K562 (cell line): ENCODE results near the gene VIPR2. TPM values are rescaled to one million over a fixed set of nuclear protein-coding genes. Genes with fewer than 3 reads are reported as not detected.

Source experiments
- ATAC-seq: fragments of 200-7000 bp; cut with Tn5 transposase; 3 replicates; pipeline ENCODE4 v1.9.1; 2020; ENCODE audit warnings: moderate library complexity
- BruUV-seq: library from RNA; stranded (reverse); fragments of 400-500 nt; replicated peaks from 2 replicates; lab custom pipeline; 2021; lab: Mats Ljungman, UMichigan
- CTCF ChIA-PET: fragments of 300-600 bp; formaldehyde crosslinking; extraction: SDS; loops from one replicate; lab custom pipeline; 2021; ENCODE audit warnings: low intra/inter-chr PET ratio; lab: Yijun Ruan, JAX
- POLR2A ChIA-PET: fragments of 300-600, 350-650 bp; sonication (Branson Sonifier 250); formaldehyde crosslinking; extraction: SDS; loops from one replicate; lab custom pipeline; 2021; ENCODE audit warnings: antibody characterized with exemption, inconsistent platforms; lab: Yijun Ruan, JAX
- DNase-seq, 4 experiments: peaks; one replicate each; pipeline versions ENCODE4 v3.0.0 to v3.0.0-alpha.2; 2011 to 2018; ENCODE audit warnings: low spot score in 3 of 4, mixed read lengths in 3 of 4; ENCODE audit errors: extremely low read depth in 1 of 4
- FAIRE-seq: peaks from 2 replicates; lab custom pipeline; 2011; peaks lifted over from hg19 to GRCh38; lab: Jason Lieb, UNC
- H2AFZ ChIP-seq: 2 replicates; pipeline ENCODE4 v1.6.0; 2011; ENCODE audit warnings: low read depth, low read length, control low read depth, inconsistent platforms
- H3K27ac ChIP-seq: fragments of 200-600 bp; 3 replicates; pipeline ENCODE4 v1.8.0; 2011; ENCODE audit warnings: low read depth, mild to moderate bottlenecking, control low read depth, inconsistent platforms, low read length, moderate library complexity, mixed read lengths; ENCODE audit errors: extremely low read depth
- H3K27me3 ChIP-seq, 2 experiments: fragments of 300-600 bp in 1 of 2; 2 replicates in 1 of 2; 3 replicates in 1 of 2; pipeline versions ENCODE4 v1.6.0 to v1.8.0; 2011; ENCODE audit warnings: inconsistent platforms in 2 of 2, low read length in 2 of 2, mild to moderate bottlenecking in 1 of 2, mixed read lengths in 1 of 2, moderate library complexity in 1 of 2; ENCODE audit not compliant: control insufficient read depth in 2 of 2, insufficient read depth in 2 of 2
- H3K36me3 ChIP-seq: fragments of 300-600 bp; 3 replicates; pipeline ENCODE4 v1.8.0; 2011; ENCODE audit warnings: mild to moderate bottlenecking, low read length, inconsistent platforms; ENCODE audit not compliant: control insufficient read depth, insufficient read depth
- H3K4me1 ChIP-seq, 2 experiments: fragments of 200-600 bp in 1 of 2; replicated peaks in 1 of 2; 2 replicates in 1 of 2; 3 replicates in 1 of 2; pipeline versions ENCODE4 v1.5.1 to v1.8.0; 2011; ENCODE audit warnings: inconsistent platforms in 2 of 2, low read length in 2 of 2, mild to moderate bottlenecking in 1 of 2, mixed read lengths in 1 of 2, moderate library complexity in 1 of 2; ENCODE audit not compliant: control insufficient read depth in 2 of 2, insufficient read depth in 2 of 2
- H3K4me2 ChIP-seq: 2 replicates; pipeline ENCODE4 v1.6.1; 2011; ENCODE audit warnings: low read length, control low read depth, inconsistent platforms, mixed read lengths; ENCODE audit not compliant: insufficient read depth
- H3K4me3 ChIP-seq: fragments of 200-600 bp; sonication (generic), shearing (Covaris generic); 2 replicates; pipeline ENCODE4 v1.5.1; 2016; ENCODE audit warnings: control low read depth, inconsistent platforms
- H3K79me2 ChIP-seq: fragments of 200-600 bp; 3 replicates; pipeline ENCODE4 v1.8.0; 2011; ENCODE audit warnings: low read length, inconsistent platforms; ENCODE audit not compliant: control insufficient read depth, insufficient read depth
- H3K9ac ChIP-seq, 2 experiments: 2 replicates each; pipeline versions ENCODE4 v1.6.0 to v1.6.1; 2011; ENCODE audit warnings: low read depth in 2 of 2, low read length in 2 of 2, control low read depth in 1 of 2, inconsistent platforms in 1 of 2, mild to moderate bottlenecking in 1 of 2, mixed read lengths in 1 of 2; ENCODE audit not compliant: insufficient read depth in 1 of 2
- H3K9me1 ChIP-seq: one replicate; pipeline ENCODE4 v1.6.0; 2011; ENCODE audit warnings: inconsistent platforms, mild to moderate bottlenecking, low read length, moderate library complexity; ENCODE audit not compliant: control insufficient read depth, insufficient read depth
- H3K9me3 ChIP-seq: replicated peaks from 2 replicates; pipeline ENCODE4 v1.5.1; 2011; ENCODE audit warnings: low read depth, low read length, inconsistent platforms; ENCODE audit not compliant: control insufficient read depth, insufficient read depth
- H4K20me1 ChIP-seq: replicated peaks from 2 replicates; pipeline ENCODE4 v1.6.1; 2011; ENCODE audit warnings: low read length, inconsistent platforms, mixed read lengths; ENCODE audit not compliant: control insufficient read depth, insufficient read depth
- HEY1 ChIP-seq: fragments of 250-450 bp; sonication (Bioruptor Pico); IDR thresholded peaks from 2 replicates; pipeline ENCODE4 v1.5.0; 2020; ENCODE audit warnings: mild to moderate bottlenecking, moderate library complexity, borderline replicate concordance
- NFRKB ChIP-seq: fragments of 450-650 bp; IDR thresholded peaks from 2 replicates; pipeline ENCODE4 v1.6.1; 2016; ENCODE audit warnings: low read depth
- PCBP1 ChIP-seq: fragments of 200-400 bp; formaldehyde crosslinking; IDR thresholded peaks from 2 replicates; pipeline ENCODE4 v1.6.1; 2018; ENCODE audit warnings: mild to moderate bottlenecking, low read depth, low read length; ENCODE audit not compliant: poor library complexity, severe bottlenecking
- WGBS: fragments of 100-300 bp; shearing (Covaris generic); methylation state at CpG from one replicate; pipeline ENCODE4 v1.1.6; 2016; ENCODE audit warnings: low coverage, mixed read lengths; ENCODE audit not compliant: insufficient coverage; ENCODE audit errors: missing lambda C conversion rate; 5-methylcytosine and 5-hydroxymethylcytosine counted together
- in situ Hi-C: fragments of 300-500 bp; cut with MboI; formaldehyde crosslinking; loops from 4 replicates; pipeline ENCODE4 v1.15.0; 2018; ENCODE audit warnings: inconsistent platforms, mixed read lengths
- intact Hi-C: fragments of 100-400 bp; cut with micrococcal nuclease; formaldehyde crosslinking; loops from 2 replicates; pipeline ENCODE4 v1.14.2; 2022
- polyA plus RNA-seq, 8 experiments: library from polyadenylated mRNA; depleted of rRNA in 4 of 8; stranded (reverse) in 5 of 8; unstranded in 3 of 8; fragments of >200 nt; fragmentation: Nextera tagmentation in 2 of 8; fragmentation: Illumina TruSeq in 1 of 8; extraction: Ambion mirVana in 2 of 8; extraction: Trizol in 1 of 8; gene quantifications; 2 replicates each; pipeline versions ENCODE4 v1.2.1 to v1.2.3, GENCODE V29; 2011 to 2014; ENCODE audit warnings: inconsistent platforms in 1 of 8, missing spikeins in 1 of 8
- total RNA-seq, 7 experiments: library from RNA; depleted of rRNA in 6 of 7; stranded (reverse); fragments of >200 nt in 6 of 7; fragmentation: Illumina TruSeq in 2 of 7; extraction: Trizol in 2 of 7; gene quantifications; 2 replicates each; pipeline versions ENCODE4 v1.2.1 to v1.2.3, GENCODE V29; 2011 to 2021; ENCODE audit warnings: low replicate concordance in 1 of 7
- TF ChIP-seq, protein P1 (sequence below): fragments of 450-650 bp; IDR thresholded peaks from 2 replicates; pipeline ENCODE4 v1.7.0; 2016; ENCODE audit warnings: borderline replicate concordance

Gene VIPR2
- total and polyA plus RNA-seq, 9 of the 15 experiments (the other 6 are each of a cell fraction or from before 2014, with no cell fraction given), result 0.04 TPM; not detected in 8

DNA sequence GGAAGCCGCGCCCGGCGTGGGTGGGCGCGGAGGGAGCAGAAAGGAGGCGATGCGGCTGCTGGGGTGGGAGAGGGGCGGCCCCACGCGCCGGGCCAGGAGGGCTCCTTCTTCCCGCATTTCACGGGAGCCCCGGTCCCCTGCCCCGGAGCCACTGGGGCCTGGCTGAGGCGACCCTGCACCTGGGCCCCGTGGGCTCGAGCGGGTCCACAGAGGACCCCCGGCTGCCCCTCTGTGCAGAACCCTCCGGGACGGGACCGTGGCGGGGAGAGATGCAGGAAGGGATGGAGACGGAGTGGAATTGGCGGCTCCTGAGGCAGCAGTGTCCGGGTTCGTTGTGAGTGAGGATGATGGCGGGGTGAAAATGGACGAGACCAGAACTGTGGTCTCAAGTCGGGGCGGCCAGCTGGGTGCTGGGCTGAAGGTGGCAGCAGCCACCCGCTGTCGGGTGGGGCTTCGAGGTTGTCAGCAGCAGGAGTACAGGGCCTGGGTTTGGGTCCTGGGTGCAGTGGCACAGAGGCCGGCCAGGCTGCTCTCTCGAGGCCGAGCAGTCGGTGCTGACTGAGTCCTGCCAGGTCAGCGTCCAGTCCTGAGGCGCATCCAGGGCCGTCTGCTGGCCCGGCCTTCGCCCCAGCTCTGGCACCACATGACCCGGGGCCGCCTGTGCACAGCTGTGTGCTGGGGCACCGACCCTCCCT is 80.4 kb downstream of the VIPR2 start:
- FAIRE-seq (no peak), ATAC-seq (peak; percentile 11; the same call in 2 of the 3 replicates), DNase-seq (no peak)
- ChIA-PET CTCF (no interaction called here), POLR2A (interaction anchor here (1.0 kb wide), 1 partner anchor 16 kb away, joined by 4 read pairs; no protein-coding TSS in a partner anchor)
- Histone ChIP-seq H3K4me2 (no peak overlapping the region), H2AFZ (no peak overlapping the region), H3K27ac (no peak overlapping the region), H3K4me1 (peaks cover 0 to 16% of the 10 kb centered on the region in 2 experiments; a peak in 1 of 5 replicates), H3K36me3 (no peaks in the 10 kb centered on the region), H3K9ac (no peak overlapping the region), H3K79me2 (no peaks in the 10 kb centered on the region), H3K27me3 (peaks cover 71 to 87% of the 10 kb centered on the region in 2 experiments), H3K9me3 (no peaks in the 10 kb centered on the region), H4K20me1 (no peaks in the 10 kb centered on the region), H3K9me1 (no peaks in the 10 kb centered on the region), H3K4me3 (no peak overlapping the region)
- in situ Hi-C loops (no loop called here), intact Hi-C loops (no loop called here)
- peak; percentile 25 for TF ChIP-seq PCBP1
- TF ChIP-seq, protein P1, sequence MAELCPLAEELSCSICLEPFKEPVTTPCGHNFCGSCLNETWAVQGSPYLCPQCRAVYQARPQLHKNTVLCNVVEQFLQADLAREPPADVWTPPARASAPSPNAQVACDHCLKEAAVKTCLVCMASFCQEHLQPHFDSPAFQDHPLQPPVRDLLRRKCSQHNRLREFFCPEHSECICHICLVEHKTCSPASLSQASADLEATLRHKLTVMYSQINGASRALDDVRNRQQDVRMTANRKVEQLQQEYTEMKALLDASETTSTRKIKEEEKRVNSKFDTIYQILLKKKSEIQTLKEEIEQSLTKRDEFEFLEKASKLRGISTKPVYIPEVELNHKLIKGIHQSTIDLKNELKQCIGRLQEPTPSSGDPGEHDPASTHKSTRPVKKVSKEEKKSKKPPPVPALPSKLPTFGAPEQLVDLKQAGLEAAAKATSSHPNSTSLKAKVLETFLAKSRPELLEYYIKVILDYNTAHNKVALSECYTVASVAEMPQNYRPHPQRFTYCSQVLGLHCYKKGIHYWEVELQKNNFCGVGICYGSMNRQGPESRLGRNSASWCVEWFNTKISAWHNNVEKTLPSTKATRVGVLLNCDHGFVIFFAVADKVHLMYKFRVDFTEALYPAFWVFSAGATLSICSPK, result no peak
- no peak for TF ChIP-seq NFRKB
- no peak for TF ChIP-seq HEY1 (CRISPR knock-in tag)
- WGBS, result 3% methylated on average over 40 of the region's 48 CpGs
- no TSS peak for BruUV-seq
